K562 (cell line): ENCODE results near the gene VWF. TPM values are rescaled to one million over a fixed set of nuclear protein-coding genes. Genes with fewer than 3 reads are reported as not detected.

Experiments
- ATAC-seq: fragments of 200-7000 bp; cut with Tn5 transposase; 3 replicates; pipeline ENCODE4 v1.9.1; 2020; ENCODE audit warnings: moderate library complexity
- BruUV-seq: library from RNA; stranded (reverse); fragments of 400-500 nt; replicated peaks from 2 replicates; lab custom pipeline; 2021; lab: Mats Ljungman, UMichigan
- CTCF ChIA-PET: fragments of 300-600 bp; formaldehyde crosslinking; extraction: SDS; loops from one replicate; lab custom pipeline; 2021; ENCODE audit warnings: low intra/inter-chr PET ratio; lab: Yijun Ruan, JAX
- POLR2A ChIA-PET: fragments of 300-600, 350-650 bp; sonication (Branson Sonifier 250); formaldehyde crosslinking; extraction: SDS; loops from one replicate; lab custom pipeline; 2021; ENCODE audit warnings: antibody characterized with exemption, inconsistent platforms; lab: Yijun Ruan, JAX
- DNase-seq, 4 experiments: peaks; one replicate each; pipeline versions ENCODE4 v3.0.0 to v3.0.0-alpha.2; 2011 to 2018; ENCODE audit warnings: low spot score in 3 of 4, mixed read lengths in 3 of 4; ENCODE audit errors: extremely low read depth in 1 of 4
- FAIRE-seq: peaks from 2 replicates; lab custom pipeline; 2011; peaks lifted over from hg19 to GRCh38; lab: Jason Lieb, UNC
- H2AFZ ChIP-seq: 2 replicates; pipeline ENCODE4 v1.6.0; 2011; ENCODE audit warnings: low read depth, low read length, control low read depth, inconsistent platforms
- H3K27ac ChIP-seq: fragments of 200-600 bp; 3 replicates; pipeline ENCODE4 v1.8.0; 2011; ENCODE audit warnings: low read depth, mild to moderate bottlenecking, control low read depth, inconsistent platforms, low read length, moderate library complexity, mixed read lengths; ENCODE audit errors: extremely low read depth
- H3K27me3 ChIP-seq, 2 experiments: fragments of 300-600 bp in 1 of 2; 2 replicates in 1 of 2; 3 replicates in 1 of 2; pipeline versions ENCODE4 v1.6.0 to v1.8.0; 2011; ENCODE audit warnings: inconsistent platforms in 2 of 2, low read length in 2 of 2, mild to moderate bottlenecking in 1 of 2, mixed read lengths in 1 of 2, moderate library complexity in 1 of 2; ENCODE audit not compliant: control insufficient read depth in 2 of 2, insufficient read depth in 2 of 2
- H3K36me3 ChIP-seq: fragments of 300-600 bp; 3 replicates; pipeline ENCODE4 v1.8.0; 2011; ENCODE audit warnings: mild to moderate bottlenecking, low read length, inconsistent platforms; ENCODE audit not compliant: control insufficient read depth, insufficient read depth
- H3K4me1 ChIP-seq, 2 experiments: fragments of 200-600 bp in 1 of 2; replicated peaks in 1 of 2; 2 replicates in 1 of 2; 3 replicates in 1 of 2; pipeline versions ENCODE4 v1.5.1 to v1.8.0; 2011; ENCODE audit warnings: inconsistent platforms in 2 of 2, low read length in 2 of 2, mild to moderate bottlenecking in 1 of 2, mixed read lengths in 1 of 2, moderate library complexity in 1 of 2; ENCODE audit not compliant: control insufficient read depth in 2 of 2, insufficient read depth in 2 of 2
- H3K4me2 ChIP-seq: 2 replicates; pipeline ENCODE4 v1.6.1; 2011; ENCODE audit warnings: low read length, control low read depth, inconsistent platforms, mixed read lengths; ENCODE audit not compliant: insufficient read depth
- H3K4me3 ChIP-seq: fragments of 200-600 bp; sonication (generic), shearing (Covaris generic); 2 replicates; pipeline ENCODE4 v1.5.1; 2016; ENCODE audit warnings: control low read depth, inconsistent platforms
- H3K79me2 ChIP-seq: fragments of 200-600 bp; 3 replicates; pipeline ENCODE4 v1.8.0; 2011; ENCODE audit warnings: low read length, inconsistent platforms; ENCODE audit not compliant: control insufficient read depth, insufficient read depth
- H3K9ac ChIP-seq, 2 experiments: 2 replicates each; pipeline versions ENCODE4 v1.6.0 to v1.6.1; 2011; ENCODE audit warnings: low read depth in 2 of 2, low read length in 2 of 2, control low read depth in 1 of 2, inconsistent platforms in 1 of 2, mild to moderate bottlenecking in 1 of 2, mixed read lengths in 1 of 2; ENCODE audit not compliant: insufficient read depth in 1 of 2
- H3K9me1 ChIP-seq: one replicate; pipeline ENCODE4 v1.6.0; 2011; ENCODE audit warnings: inconsistent platforms, mild to moderate bottlenecking, low read length, moderate library complexity; ENCODE audit not compliant: control insufficient read depth, insufficient read depth
- H3K9me3 ChIP-seq: replicated peaks from 2 replicates; pipeline ENCODE4 v1.5.1; 2011; ENCODE audit warnings: low read depth, low read length, inconsistent platforms; ENCODE audit not compliant: control insufficient read depth, insufficient read depth
- H4K20me1 ChIP-seq: replicated peaks from 2 replicates; pipeline ENCODE4 v1.6.1; 2011; ENCODE audit warnings: low read length, inconsistent platforms, mixed read lengths; ENCODE audit not compliant: control insufficient read depth, insufficient read depth
- BACH1 ChIP-seq: fragments of 200-800 bp; sonication (Bioruptor generic); IDR thresholded peaks from 2 replicates; pipeline ENCODE4 v1.6.1; 2016; ENCODE audit warnings: missing genetic modification characterization, missing compliant biosample characterization
- CBFB ChIP-seq: sonication (generic); formaldehyde crosslinking; IDR thresholded peaks from 2 replicates; pipeline ENCODE4 v1.4.0; 2020; ENCODE audit warnings: mild to moderate bottlenecking, missing genetic modification reagents
- CTBP1 ChIP-seq: fragments of 450-650 bp; IDR thresholded peaks from 2 replicates; pipeline ENCODE4 v1.6.1; 2016; ENCODE audit warnings: borderline replicate concordance
- CXXC5 ChIP-seq: fragments of 250-450 bp; sonication (Bioruptor Pico); IDR thresholded peaks from 2 replicates; pipeline ENCODE4 v1.8.0; 2022; ENCODE audit warnings: inconsistent platforms, mild to moderate bottlenecking, moderate library complexity
- DPF2 ChIP-seq: fragments of 450-650 bp; IDR thresholded peaks from 2 replicates; pipeline ENCODE4 v1.6.1; 2016
- FOXP1 ChIP-seq: sonication (generic); formaldehyde crosslinking; IDR thresholded peaks from 2 replicates; pipeline ENCODE4 v1.8.0; 2022; ENCODE audit warnings: mild to moderate bottlenecking, missing genetic modification reagents
- GATA2 ChIP-seq: sonication (generic); formaldehyde crosslinking; IDR thresholded peaks from 2 replicates; pipeline ENCODE4 v1.4.0; 2020; ENCODE audit warnings: mild to moderate bottlenecking, missing genetic modification reagents
- HDAC3 ChIP-seq: fragments of 450-650 bp; IDR thresholded peaks from 2 replicates; pipeline ENCODE4 v1.6.1; 2018; ENCODE audit warnings: borderline replicate concordance, mild to moderate bottlenecking, moderate library complexity; ENCODE audit not compliant: partially characterized antibody
- MAZ ChIP-seq, 2 experiments: fragments of 450-650 bp in 1 of 2; sonication (generic) in 1 of 2; formaldehyde crosslinking; IDR thresholded peaks in 1 of 2; conservative IDR thresholded peaks in 1 of 2; 2 replicates each; pipeline versions ENCODE4 v1.4.0 to v1.5.0; 2020; ENCODE audit warnings: mild to moderate bottlenecking in 1 of 2, missing genetic modification reagents in 1 of 2
- MXI1 ChIP-seq: IDR thresholded peaks from 2 replicates; pipeline ENCODE4 v1.6.1; 2011; ENCODE audit warnings: low read depth, mild to moderate bottlenecking, improper control_type of control experiment, low read length
- MYC ChIP-seq, 2 experiments: fragments of 250-450 bp in 1 of 2; sonication (Bioruptor Pico) in 1 of 2; IDR thresholded peaks; 2 replicates each; pipeline versions ENCODE4 v1.5.1 to v1.6.1; 2012 to 2021; ENCODE audit warnings: low read depth in 2 of 2, borderline replicate concordance in 1 of 2, improper control_type of control experiment in 1 of 2, low read length in 1 of 2, mild to moderate bottlenecking in 1 of 2, moderate library complexity in 1 of 2
- NEUROD1 ChIP-seq: fragments of 150-350 bp; IDR thresholded peaks from 2 replicates; pipeline ENCODE4 v1.6.1; 2014; ENCODE audit warnings: borderline replicate concordance, low read length, low read depth; ENCODE audit not compliant: partially characterized antibody
- POLR3G ChIP-seq: IDR thresholded peaks from 2 replicates; pipeline ENCODE4 v1.6.1; 2011; ENCODE audit not compliant: insufficient read length, insufficient replicate concordance; ENCODE audit errors: extremely low read depth
- RBM15 ChIP-seq: fragments of 200-400 bp; formaldehyde crosslinking; IDR thresholded peaks from 2 replicates; pipeline ENCODE4 v1.6.1; 2018; ENCODE audit warnings: mild to moderate bottlenecking, low read length, moderate library complexity; ENCODE audit not compliant: insufficient read depth
- SMARCA4 ChIP-seq: fragments of 450-650 bp; IDR thresholded peaks from 2 replicates; pipeline ENCODE4 v1.6.1; 2016
- SMARCE1 ChIP-seq: fragments of 450-650 bp; IDR thresholded peaks from 2 replicates; pipeline ENCODE4 v1.7.1; 2016; ENCODE audit warnings: mild to moderate bottlenecking
- TCF15 ChIP-seq: fragments of 250-450 bp; sonication (Bioruptor Pico); IDR thresholded peaks from 2 replicates; pipeline ENCODE4 v1.8.0; 2022; ENCODE audit warnings: moderate library complexity, mild to moderate bottlenecking, inconsistent platforms
- VEZF1 ChIP-seq: fragments of 200-800 bp; sonication (Bioruptor generic); IDR thresholded peaks from 2 replicates; pipeline ENCODE4 v1.6.1; 2017; ENCODE audit warnings: missing genetic modification characterization, missing compliant biosample characterization
- WGBS: fragments of 100-300 bp; shearing (Covaris generic); methylation state at CpG from one replicate; pipeline ENCODE4 v1.1.6; 2016; ENCODE audit warnings: low coverage, mixed read lengths; ENCODE audit not compliant: insufficient coverage; ENCODE audit errors: missing lambda C conversion rate; 5-methylcytosine and 5-hydroxymethylcytosine counted together
- in situ Hi-C: fragments of 300-500 bp; cut with MboI; formaldehyde crosslinking; loops from 4 replicates; pipeline ENCODE4 v1.15.0; 2018; ENCODE audit warnings: inconsistent platforms, mixed read lengths
- intact Hi-C: fragments of 100-400 bp; cut with micrococcal nuclease; formaldehyde crosslinking; loops from 2 replicates; pipeline ENCODE4 v1.14.2; 2022
- polyA plus RNA-seq, 8 experiments: library from polyadenylated mRNA; depleted of rRNA in 4 of 8; stranded (reverse) in 5 of 8; unstranded in 3 of 8; fragments of >200 nt; fragmentation: Nextera tagmentation in 2 of 8; fragmentation: Illumina TruSeq in 1 of 8; extraction: Ambion mirVana in 2 of 8; extraction: Trizol in 1 of 8; gene quantifications; 2 replicates each; pipeline versions ENCODE4 v1.2.1 to v1.2.3, GENCODE V29; 2011 to 2014; ENCODE audit warnings: inconsistent platforms in 1 of 8, missing spikeins in 1 of 8
- total RNA-seq, 7 experiments: library from RNA; depleted of rRNA in 6 of 7; stranded (reverse); fragments of >200 nt in 6 of 7; fragmentation: Illumina TruSeq in 2 of 7; extraction: Trizol in 2 of 7; gene quantifications; 2 replicates each; pipeline versions ENCODE4 v1.2.1 to v1.2.3, GENCODE V29; 2011 to 2021; ENCODE audit warnings: low replicate concordance in 1 of 7
- TF ChIP-seq, protein P1 (sequence below), 2 experiments: fragments of 450-650 bp in 1 of 2; sonication (generic) in 1 of 2; formaldehyde crosslinking in 1 of 2; IDR thresholded peaks in 1 of 2; conservative IDR thresholded peaks in 1 of 2; 2 replicates each; pipeline versions ENCODE4 v1.6.1 to v1.8.1; 2016 to 2023; ENCODE audit warnings: mild to moderate bottlenecking in 2 of 2, moderate library complexity in 2 of 2, inconsistent platforms in 1 of 2, missing genetic modification reagents in 1 of 2

VWF gene
- total and polyA plus RNA-seq, 9 of the 15 experiments (the other 6 are each of a cell fraction or from before 2014, with no cell fraction given): 0.53 TPM; not detected in 8

GRCh38 chr12:6154730-6155459, 30.4 kb upstream of the VWF start:
- Histone ChIP-seq H3K4me2 (peak overlapping the region; percentile 3; the same call in 1 of the 2 replicates), H3K79me2 (no peaks in the 10 kb centered on the region), H3K4me3 (no peak overlapping the region), H3K9me3 (no peaks in the 10 kb centered on the region), H3K4me1 (peaks cover 0 to 16% of the 10 kb centered on the region in 2 experiments; a peak in 3 of 5 replicates), H3K9me1 (no peaks in the 10 kb centered on the region), H4K20me1 (no peaks in the 10 kb centered on the region), H3K36me3 (no peaks in the 10 kb centered on the region), H3K9ac (peak overlapping the region in 1 of 2 experiments; percentile 53; a peak in 1 of 4 replicates), H3K27ac (no peak overlapping the region), H3K27me3 (no peaks in the 10 kb centered on the region), H2AFZ (peak overlapping the region; percentile 55)
- POLR2A ChIA-PET: interaction anchor here (0.6 kb wide), 1 partner anchor 163 kb away, joined by 3 read pairs; no protein-coding TSS in a partner anchor
- FAIRE-seq (no peak), DNase-seq (peak in 1 of 4 experiments; percentile 9), ATAC-seq (no peak)
- no TSS peak for BruUV-seq
- 8% methylated on average over 15 of the region's 15 CpGs for WGBS
- intact Hi-C loops (no loop called here), in situ Hi-C loops (no loop called here)
- CTCF ChIA-PET: no interaction called here
- TF ChIP-seq POLR3G (no peak), RBM15 (no peak), MAZ (CRISPR knock-in tag; conservative IDR thresholded peaks at IDR 0.05 in 1 of 2, IDR thresholded peaks at IDR 0.05 in 1 of 2) (peak in 1 of 2 experiments; percentile 43; a peak in 1 of 4 replicates), GATA2 (CRISPR knock-in tag) (peak; percentile 40; the same call in 1 of the 2 replicates), CBFB (CRISPR knock-in tag) (no peak), MYC (IDR thresholded peaks at IDR 0.05; ENCODE audit: low read depth, low read length) (no peak), MYC (CRISPR knock-in tag; IDR thresholded peaks at IDR 0.05; ENCODE audit: borderline replicate concordance, low read depth) (no peak), FOXP1 (CRISPR knock-in tag) (no peak), SMARCA4 (0 out of 2 replicates have a peak, but pooled peaks have one; percentile 16), SMARCE1 (peak; percentile 62; the same call in 1 of the 2 replicates), CTBP1 (0 out of 2 replicates have a peak, but pooled peaks have one; percentile 42), DPF2 (no peak), BACH1 (tag) (no peak), CXXC5 (peak; percentile 64), VEZF1 (CRISPR knock-in tag) (peak; percentile 75; the same call in 1 of the 2 replicates), NEUROD1 (no peak), MXI1 (no peak), TCF15 (CRISPR knock-in tag) (no peak), HDAC3 (no peak)
- TF ChIP-seq, protein P1, sequence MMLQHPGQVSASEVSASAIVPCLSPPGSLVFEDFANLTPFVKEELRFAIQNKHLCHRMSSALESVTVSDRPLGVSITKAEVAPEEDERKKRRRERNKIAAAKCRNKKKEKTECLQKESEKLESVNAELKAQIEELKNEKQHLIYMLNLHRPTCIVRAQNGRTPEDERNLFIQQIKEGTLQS (IDR thresholded peaks at IDR 0.05): no peak
- TF ChIP-seq, protein P1 (CRISPR knock-in tag; conservative IDR thresholded peaks at IDR 0.05): no peak
